Measurements from ENCODE around the gene KIAA1549.

KIAA1549 gene

DNA sequence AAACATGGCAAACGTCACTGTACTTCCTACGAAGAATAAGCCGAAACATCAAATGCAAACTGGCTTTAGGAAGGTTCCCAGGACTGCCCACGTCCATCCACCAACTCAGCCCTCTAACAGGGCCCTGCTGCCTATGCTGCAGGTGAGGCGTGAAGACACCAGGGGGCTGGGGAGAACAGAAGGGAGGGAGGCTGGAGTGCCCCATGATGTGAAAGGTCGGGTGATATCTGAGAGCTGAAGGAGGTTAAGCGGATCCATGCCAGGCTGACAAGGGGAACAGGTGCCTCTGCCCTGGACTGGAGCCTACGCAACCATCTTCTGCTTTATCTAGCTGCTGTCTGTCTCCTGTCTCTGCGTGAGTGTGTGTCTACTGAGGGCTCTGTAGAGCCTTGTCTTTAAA, 143.0 kb downstream of the KIAA1549 start:
- H3K9me3 Mint-ChIP-seq: no peaks in the 10 kb centered on the region
- no peak overlapping the region for H3K27ac Mint-ChIP-seq
- H3K36me3 Mint-ChIP-seq: no peaks in the 10 kb centered on the region
- DNase-seq (no peak), ATAC-seq (replicated peaks) (no peak)
- H3K4me3 Mint-ChIP-seq: no peak overlapping the region
- H3K4me1 Mint-ChIP-seq: no peaks in the 10 kb centered on the region
- H3K27me3 Mint-ChIP-seq: no peaks in the 10 kb centered on the region

DNA sequence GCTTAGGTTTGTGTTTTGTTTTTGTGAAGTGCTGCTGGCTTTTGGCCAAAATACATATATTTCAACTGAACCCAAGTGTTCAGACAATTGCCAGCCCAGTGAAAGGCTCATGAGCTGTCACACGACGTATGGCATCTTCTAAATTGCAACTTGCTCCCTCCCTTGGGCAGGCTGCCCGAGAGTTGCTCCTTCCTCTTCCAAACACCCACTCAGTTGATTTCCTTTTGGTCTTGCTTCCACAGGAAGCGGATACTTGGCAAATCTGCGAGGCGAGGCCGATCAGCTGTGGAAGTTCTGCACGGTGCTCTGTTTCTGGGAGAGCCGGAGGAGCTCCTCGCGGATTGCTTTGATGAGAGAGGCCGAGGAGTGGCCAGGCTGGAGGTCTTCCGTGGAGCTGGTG, 143.6 kb downstream of the KIAA1549 start:
- DNase-seq (no peak), ATAC-seq (replicated peaks) (no peak)
- Mint-ChIP-seq H3K4me1 (no peaks in the 10 kb centered on the region), H3K36me3 (no peaks in the 10 kb centered on the region), H3K9me3 (no peaks in the 10 kb centered on the region), H3K27me3 (no peaks in the 10 kb centered on the region), H3K27ac (no peak overlapping the region), H3K4me3 (no peak overlapping the region)

DNA sequence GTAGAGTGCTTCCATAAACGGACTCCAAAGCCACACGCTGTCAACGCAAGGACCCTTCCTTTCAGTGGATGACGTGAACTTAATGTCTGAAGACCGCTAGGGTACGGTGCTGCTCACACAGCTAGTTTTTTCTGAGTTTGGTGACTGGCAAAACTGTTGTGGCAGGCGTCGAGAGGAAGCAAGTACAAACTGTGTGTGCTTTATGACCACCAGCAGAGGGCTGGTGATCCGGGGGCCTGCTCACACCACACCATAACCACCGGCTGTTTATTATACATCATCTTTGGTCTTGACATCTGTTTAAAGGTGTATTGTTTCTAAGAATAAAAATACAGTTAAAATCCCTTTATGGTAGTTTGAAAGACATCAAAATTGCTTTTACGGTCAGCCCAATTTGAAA, 146.1 kb downstream of the KIAA1549 start:
- no peaks in the 10 kb centered on the region for H3K9me3 Mint-ChIP-seq
- DNase-seq: no peak
- no peak overlapping the region for H3K27ac Mint-ChIP-seq
- no peaks in the 10 kb centered on the region for H3K36me3 Mint-ChIP-seq
- no peaks in the 10 kb centered on the region for H3K27me3 Mint-ChIP-seq
- ATAC-seq (replicated peaks): no peak
- H3K4me1 Mint-ChIP-seq: no peaks in the 10 kb centered on the region
- H3K4me3 Mint-ChIP-seq: no peak overlapping the region

DNA sequence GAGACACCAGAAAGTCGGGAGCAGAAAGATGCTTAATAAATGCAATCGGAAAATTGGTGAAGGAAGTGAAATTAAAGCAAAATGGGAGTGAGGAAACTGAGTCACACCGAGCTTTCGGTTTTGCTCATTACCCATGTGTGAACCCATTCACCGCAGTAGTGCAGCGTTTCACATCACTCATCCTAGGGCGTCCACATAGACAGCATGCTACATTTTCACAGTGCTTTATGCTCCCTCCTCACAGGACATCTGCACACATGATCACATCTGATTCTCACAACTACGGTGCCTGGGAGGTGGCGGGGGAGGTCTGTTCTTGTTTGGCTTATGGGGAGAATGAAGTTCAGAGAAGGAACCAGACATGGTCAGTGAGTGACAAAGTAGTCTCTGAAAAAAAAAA, 146.6 kb downstream of the KIAA1549 start:
- no peak for DNase-seq
- no peaks in the 10 kb centered on the region for H3K27me3 Mint-ChIP-seq
- H3K4me1 Mint-ChIP-seq: no peaks in the 10 kb centered on the region
- ATAC-seq (replicated peaks): no peak
- H3K36me3 Mint-ChIP-seq: no peaks in the 10 kb centered on the region
- H3K27ac Mint-ChIP-seq: no peak overlapping the region
- H3K9me3 Mint-ChIP-seq: no peaks in the 10 kb centered on the region
- no peak overlapping the region for H3K4me3 Mint-ChIP-seq

DNA sequence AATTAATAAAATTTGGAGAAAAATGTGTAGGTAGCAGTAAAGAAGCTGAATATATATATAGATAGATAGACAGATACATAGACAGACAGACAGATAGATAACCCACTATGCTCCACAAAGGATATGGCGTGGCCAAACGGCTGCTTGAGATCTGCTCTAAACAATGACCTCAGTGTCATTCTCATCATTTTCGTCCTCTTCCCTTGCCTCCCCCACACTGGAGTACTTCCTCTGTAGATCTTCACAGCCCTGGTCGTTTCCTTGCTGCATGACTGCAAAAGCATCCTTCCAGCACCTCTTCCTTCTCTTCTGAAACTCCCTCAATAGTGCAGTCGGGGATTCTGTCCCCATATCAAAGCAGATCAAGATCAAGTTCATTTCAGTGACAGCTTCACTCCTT, 147.6 kb downstream of the KIAA1549 start:
- Mint-ChIP-seq H3K4me3 (no peak overlapping the region), H3K36me3 (no peaks in the 10 kb centered on the region), H3K4me1 (no peaks in the 10 kb centered on the region), H3K9me3 (no peaks in the 10 kb centered on the region), H3K27me3 (no peaks in the 10 kb centered on the region), H3K27ac (no peak overlapping the region)
- no peak for DNase-seq
- ATAC-seq (replicated peaks): no peak

DNA sequence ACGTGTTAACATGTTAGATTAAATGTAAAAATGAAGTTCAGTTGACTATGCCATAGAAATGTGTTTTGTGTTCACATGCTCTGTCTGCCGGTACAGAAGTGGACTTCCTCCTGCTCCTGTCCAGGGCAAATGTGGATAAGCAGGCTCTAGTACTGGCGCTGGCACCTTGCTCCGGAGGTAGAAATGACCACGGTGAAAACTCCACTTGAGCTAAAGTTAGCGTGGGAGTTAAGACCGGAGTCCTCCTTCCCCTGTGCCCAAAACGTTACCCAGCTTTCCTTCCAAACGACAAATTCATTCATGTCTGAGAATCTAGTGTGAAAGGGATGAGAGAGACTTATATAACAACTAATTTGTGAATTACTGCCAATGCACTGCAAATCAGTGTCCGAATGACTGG, 148.2 kb downstream of the KIAA1549 start:
- Mint-ChIP-seq H3K9me3 (no peaks in the 10 kb centered on the region), H3K4me1 (no peaks in the 10 kb centered on the region), H3K36me3 (no peaks in the 10 kb centered on the region), H3K4me3 (no peak overlapping the region), H3K27me3 (no peaks in the 10 kb centered on the region), H3K27ac (no peak overlapping the region)
- ATAC-seq (replicated peaks): no peak
- DNase-seq: no peak

DNA sequence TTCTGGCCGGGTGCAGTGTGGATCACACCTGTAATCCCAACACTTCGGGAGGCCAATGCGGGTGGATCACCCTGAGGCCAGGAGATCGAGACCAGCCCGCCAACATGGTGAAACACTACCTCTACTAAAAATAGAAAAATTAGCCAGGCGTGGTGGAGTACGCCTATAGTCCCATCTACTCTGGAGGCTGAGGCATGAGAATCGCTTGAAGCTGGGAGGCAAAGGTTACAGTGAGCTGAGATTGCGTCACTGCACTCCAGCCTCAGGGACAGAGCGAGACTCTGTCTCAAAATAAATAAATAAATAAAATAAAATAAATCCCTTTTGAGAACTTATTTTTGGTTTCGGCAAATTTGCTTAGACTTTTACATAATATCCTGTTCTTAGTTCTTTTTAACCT, 151.9 kb downstream of the KIAA1549 start:
- peaks cover 0 to 6% of the 10 kb centered on the region in 2 donors for H3K9me3 Mint-ChIP-seq
- H3K27ac Mint-ChIP-seq: no peak overlapping the region
- no peaks in the 10 kb centered on the region for H3K4me1 Mint-ChIP-seq
- H3K27me3 Mint-ChIP-seq: no peaks in the 10 kb centered on the region
- H3K36me3 Mint-ChIP-seq: no peaks in the 10 kb centered on the region
- DNase-seq: no peak
- H3K4me3 Mint-ChIP-seq: no peak overlapping the region
- no peak for ATAC-seq (replicated peaks)

DNA sequence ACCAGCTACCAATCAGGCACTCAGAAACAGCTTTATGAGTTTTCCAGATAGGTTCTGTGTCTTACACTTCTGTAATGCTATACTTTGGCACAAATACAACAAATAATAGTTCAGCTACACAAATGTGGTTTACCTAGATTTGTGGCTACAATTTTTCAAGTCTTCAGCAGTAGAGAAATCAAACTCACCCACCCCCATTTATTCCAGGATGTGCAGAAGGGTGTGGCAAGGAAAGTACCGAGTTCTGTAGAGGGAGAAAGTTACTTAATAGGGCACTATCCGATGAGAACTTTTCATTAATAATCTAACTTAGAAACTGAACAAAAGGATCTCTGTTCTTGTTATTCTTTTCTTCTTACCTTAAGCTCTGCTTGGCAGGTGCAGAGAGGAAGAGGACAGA, 152.9 kb downstream of the KIAA1549 start:
- Mint-ChIP-seq H3K36me3 (no peaks in the 10 kb centered on the region), H3K27ac (no peak overlapping the region), H3K4me1 (no peaks in the 10 kb centered on the region), H3K9me3 (peaks cover 0 to 6% of the 10 kb centered on the region in 2 donors), H3K27me3 (no peaks in the 10 kb centered on the region), H3K4me3 (no peak overlapping the region)
- ATAC-seq (replicated peaks) (no peak), DNase-seq (no peak)

DNA sequence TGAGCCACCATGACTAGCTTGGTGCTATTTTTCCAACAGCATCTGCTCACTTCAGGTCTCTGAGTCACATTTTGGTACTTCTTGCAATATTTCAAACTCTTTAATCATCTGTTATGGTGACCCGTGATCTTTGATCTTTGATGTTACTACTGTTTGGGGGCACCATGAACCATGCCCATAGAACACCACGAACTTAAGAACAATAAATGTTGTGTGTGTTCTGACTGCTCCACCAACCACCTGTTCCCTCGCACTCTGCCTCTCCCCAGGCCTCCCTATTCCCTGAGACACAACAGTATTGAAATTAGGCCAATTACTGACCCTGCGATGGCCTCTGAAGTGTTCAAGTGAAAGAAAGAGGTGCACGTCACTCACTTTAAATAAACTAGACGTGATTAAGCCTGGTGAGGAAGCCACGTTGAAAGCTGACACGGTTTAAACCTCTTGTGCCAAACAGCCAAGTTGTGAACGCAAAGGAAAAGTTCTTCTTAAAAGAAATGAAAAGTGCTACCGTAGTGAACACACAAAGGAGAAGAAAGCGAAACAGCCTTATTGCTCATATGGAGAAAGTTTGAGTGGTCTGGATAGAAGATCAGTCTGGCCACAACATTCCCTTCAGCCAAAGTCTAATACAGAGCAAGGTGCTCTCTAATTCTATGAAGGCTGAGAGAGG, 156.0 kb downstream of the KIAA1549 start:
- DNase-seq: no peak
- Mint-ChIP-seq H3K9me3 (peaks cover 0 to 6% of the 10 kb centered on the region in 2 donors), H3K4me1 (no peaks in the 10 kb centered on the region), H3K27me3 (no peaks in the 10 kb centered on the region), H3K36me3 (no peaks in the 10 kb centered on the region), H3K27ac (no peak overlapping the region), H3K4me3 (no peak overlapping the region)
- no peak for ATAC-seq (replicated peaks)

DNA sequence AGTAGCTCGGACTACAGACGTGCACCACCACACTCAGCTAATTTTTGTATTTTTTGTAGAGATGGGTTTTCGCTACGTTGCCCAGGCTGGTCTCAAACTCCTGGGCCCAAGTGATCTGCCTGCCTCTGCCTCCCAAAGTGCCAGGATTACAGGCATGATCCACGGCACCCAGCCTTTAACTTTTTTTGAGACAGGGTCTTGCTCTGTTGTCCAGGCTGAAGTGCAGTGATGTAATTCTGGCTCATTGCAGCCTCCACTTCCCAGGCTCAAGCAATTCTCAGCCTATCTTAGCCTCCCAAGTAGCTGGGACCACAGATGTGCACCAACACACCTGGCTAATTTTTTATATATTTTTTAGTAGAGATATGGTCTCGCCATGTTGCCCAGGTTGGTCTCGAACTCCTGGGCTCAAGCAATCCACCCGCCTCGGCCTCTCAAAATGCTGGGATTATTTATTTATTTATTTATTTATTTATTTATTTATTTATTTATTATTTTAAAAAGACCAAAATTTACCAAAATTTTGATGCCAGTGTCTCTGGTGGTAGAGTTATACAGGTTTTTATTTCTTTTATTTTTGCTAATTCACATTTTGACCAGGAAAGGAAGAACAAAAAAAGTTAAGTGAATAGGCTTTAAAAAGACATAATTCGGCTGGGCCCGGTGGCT, 158.2 kb downstream of the KIAA1549 start:
- H3K36me3 Mint-ChIP-seq: no peaks in the 10 kb centered on the region
- ATAC-seq (replicated peaks) (no peak), DNase-seq (no peak)
- H3K9me3 Mint-ChIP-seq: peaks cover 0 to 6% of the 10 kb centered on the region in 2 donors
- H3K4me3 Mint-ChIP-seq: no peak overlapping the region
- H3K4me1 Mint-ChIP-seq: no peaks in the 10 kb centered on the region
- no peak overlapping the region for H3K27ac Mint-ChIP-seq
- H3K27me3 Mint-ChIP-seq: no peaks in the 10 kb centered on the region

DNA sequence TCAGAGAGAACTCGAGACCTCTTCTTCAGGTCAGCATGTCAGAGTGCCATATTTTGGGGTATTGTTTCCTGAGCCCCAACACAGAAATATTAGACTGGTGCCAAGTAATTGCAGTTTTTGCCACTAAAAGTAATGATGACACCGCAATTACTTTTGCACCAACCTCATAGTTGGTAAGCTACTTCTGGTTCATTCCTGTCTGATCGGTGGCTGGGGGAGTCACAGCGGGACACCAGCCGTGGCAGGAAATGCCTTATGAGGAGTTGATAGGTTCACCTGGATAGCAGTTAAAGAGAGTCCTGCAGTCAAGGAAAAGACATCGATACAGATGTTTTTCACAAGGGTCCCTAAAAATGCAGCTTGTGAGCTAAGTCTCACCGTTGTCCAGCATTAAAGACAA, 159.3 kb downstream of the KIAA1549 start:
- Mint-ChIP-seq H3K36me3 (no peaks in the 10 kb centered on the region), H3K4me3 (no peak overlapping the region), H3K27me3 (no peaks in the 10 kb centered on the region), H3K9me3 (peaks cover 0 to 6% of the 10 kb centered on the region in 2 donors), H3K4me1 (no peaks in the 10 kb centered on the region), H3K27ac (no peak overlapping the region)
- ATAC-seq (replicated peaks) (no peak), DNase-seq (no peak)

DNA sequence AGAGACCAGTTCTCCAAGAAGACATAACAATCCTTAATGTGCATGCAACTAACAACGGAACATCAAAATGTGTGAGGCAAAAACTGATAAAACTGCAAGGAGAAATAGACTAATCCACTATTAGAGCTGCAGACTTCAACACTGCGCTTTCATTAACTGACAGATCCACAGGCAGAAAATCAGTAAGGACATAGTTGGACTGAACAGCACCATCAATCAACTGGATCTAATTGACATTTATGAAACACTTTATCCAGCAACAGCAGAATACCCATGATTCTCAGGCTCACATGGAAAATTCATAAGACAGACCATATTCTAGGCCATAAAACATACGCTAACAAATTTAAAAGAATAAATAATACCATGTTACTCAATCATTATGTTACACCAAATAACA, 161.6 kb downstream of the KIAA1549 start:
- H3K9me3 Mint-ChIP-seq: no peaks in the 10 kb centered on the region
- no peak for DNase-seq

DNA sequence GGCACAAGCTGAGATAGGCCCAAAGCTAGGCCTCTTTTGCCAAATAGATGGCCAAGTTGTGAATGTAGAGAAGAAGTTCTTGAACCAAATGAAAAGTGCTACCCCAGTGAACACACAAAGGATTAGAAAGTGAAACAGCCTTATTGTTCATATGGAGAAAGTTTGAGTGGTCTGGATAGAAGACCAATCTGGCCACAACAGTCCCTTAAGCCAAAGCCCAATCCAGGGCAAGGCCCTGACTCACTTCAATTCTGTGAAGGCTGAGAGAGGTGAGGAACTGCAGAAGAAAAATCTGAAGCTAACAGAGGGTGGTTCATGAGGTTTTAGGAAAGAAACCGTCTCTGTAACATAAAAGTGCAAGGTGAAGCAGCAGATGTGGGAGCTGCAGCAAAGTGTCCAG, 164.5 kb downstream of the KIAA1549 start:
- DNase-seq (no peak), ATAC-seq (replicated peaks) (no peak)
- no peak overlapping the region for H3K4me3 Mint-ChIP-seq
- no peaks in the 10 kb centered on the region for H3K4me1 Mint-ChIP-seq
- no peaks in the 10 kb centered on the region for H3K27me3 Mint-ChIP-seq
- no peaks in the 10 kb centered on the region for H3K9me3 Mint-ChIP-seq
- H3K36me3 Mint-ChIP-seq: no peaks in the 10 kb centered on the region
- no peak overlapping the region for H3K27ac Mint-ChIP-seq

More for the DNA sequence above, 161.6 kb downstream of the KIAA1549 start:
- no peak for ATAC-seq (replicated peaks)
- H3K4me3 Mint-ChIP-seq: no peak overlapping the region
- no peak overlapping the region for H3K27ac Mint-ChIP-seq
- H3K27me3 Mint-ChIP-seq: no peaks in the 10 kb centered on the region
- H3K4me1 Mint-ChIP-seq: no peaks in the 10 kb centered on the region
- no peaks in the 10 kb centered on the region for H3K36me3 Mint-ChIP-seq

DNA sequence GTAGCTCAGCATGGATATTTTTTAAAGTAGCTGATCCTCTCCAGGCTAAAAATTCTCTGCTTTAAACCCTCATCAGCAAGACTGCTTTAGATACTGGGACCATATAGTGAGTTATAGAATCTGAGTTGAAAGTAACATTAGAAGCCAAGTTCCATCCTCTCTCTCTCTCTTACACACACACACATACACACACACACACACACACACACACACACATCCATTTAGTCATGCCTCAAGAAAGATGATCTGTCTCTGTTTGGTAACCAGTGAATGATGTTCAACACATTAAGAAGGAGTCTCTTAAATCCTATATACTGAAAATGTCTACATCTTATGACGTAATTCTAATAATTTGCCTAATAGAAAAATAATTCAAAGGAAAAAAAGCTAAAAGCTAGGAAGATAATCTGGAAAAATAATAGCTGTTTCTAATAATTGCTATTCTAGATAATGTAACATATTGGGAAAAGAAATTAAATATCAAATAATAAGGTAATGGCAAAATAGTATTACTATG, 166.3 kb downstream of the KIAA1549 start:
- Mint-ChIP-seq H3K9me3 (no peaks in the 10 kb centered on the region), H3K27ac (no peak overlapping the region), H3K36me3 (no peaks in the 10 kb centered on the region), H3K27me3 (no peaks in the 10 kb centered on the region), H3K4me1 (no peaks in the 10 kb centered on the region), H3K4me3 (no peak overlapping the region)
- ATAC-seq (replicated peaks) (no peak), DNase-seq (no peak)

DNA sequence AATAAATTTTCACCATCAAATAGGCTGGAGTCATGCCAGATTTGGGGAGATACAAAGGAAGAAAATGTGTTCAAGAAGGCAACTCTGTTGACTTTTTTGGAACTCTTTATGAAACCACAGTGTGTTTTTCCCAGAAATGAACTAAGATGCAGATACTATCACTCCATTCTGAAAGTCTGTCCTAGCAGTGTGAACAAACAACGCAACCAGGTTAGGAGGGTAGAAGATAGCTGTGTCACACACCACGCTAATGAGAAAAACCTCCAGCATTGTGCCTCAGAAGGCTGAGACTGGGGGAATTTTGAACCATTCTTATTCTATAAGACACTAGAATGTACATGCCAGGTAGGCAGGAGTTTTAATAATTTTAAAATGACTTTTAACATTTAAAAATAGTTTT, 167.2 kb downstream of the KIAA1549 start:
- no peaks in the 10 kb centered on the region for H3K27me3 Mint-ChIP-seq
- no peak overlapping the region for H3K4me3 Mint-ChIP-seq
- no peak for DNase-seq
- no peaks in the 10 kb centered on the region for H3K4me1 Mint-ChIP-seq
- no peak overlapping the region for H3K27ac Mint-ChIP-seq
- ATAC-seq (replicated peaks): no peak
- H3K36me3 Mint-ChIP-seq: no peaks in the 10 kb centered on the region
- no peaks in the 10 kb centered on the region for H3K9me3 Mint-ChIP-seq
